ENCODE data around the gene GPX2.

Gene GPX2

DNA sequence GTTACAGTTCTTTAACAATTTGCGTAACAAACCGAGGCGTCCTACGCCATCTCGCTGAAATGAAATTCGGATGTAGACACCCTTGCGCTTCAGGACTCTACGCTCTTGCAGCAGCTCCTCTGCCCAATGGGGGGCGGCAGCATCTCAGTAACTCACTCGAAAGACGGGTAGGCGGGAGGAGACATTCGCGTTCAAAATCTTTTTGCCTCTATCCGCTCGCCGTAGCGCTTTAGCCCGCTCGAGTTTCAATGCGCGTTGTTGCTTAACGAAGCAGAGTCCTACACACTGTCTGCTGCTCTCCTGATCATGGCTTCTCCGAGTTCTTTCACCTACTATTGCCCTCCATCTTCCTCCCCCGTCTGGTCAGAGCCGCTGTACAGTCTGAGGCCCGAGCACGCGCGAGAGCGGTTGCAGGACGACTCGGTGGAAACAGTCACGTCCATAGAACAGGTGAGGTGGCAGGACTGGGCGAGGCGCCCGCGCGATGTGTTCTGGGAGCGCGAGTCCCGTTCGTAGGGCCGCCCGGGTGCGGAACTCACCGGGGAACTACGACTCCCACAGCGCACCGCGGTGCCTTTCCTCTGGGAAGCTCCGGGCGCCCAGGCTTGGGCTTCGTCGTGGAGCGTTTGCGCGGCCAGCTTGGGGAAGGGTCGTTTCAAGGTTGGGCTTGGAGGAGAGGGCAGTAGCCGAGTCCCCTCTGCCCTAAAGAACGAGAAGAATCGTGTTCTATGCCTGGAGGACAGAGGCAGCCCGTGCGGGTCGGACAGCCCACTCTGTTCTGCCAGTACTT lies 44.3 kb upstream of the GPX2 start, which contains the start of gene FNTB (continued):
- TF ChIP-seq ZNF324 (tag by site-specific recombination; IDR thresholded peaks at IDR 0.05) (peak; percentile 88), PRDM10 (tag by site-specific recombination; IDR thresholded peaks at IDR 0.05) (peak; percentile 79), ZNF670 (tag by site-specific recombination; IDR thresholded peaks at IDR 0.05; ENCODE audit: low read depth) (no peak), GLIS1 (tag by site-specific recombination; IDR thresholded peaks at IDR 0.05) (0 out of 2 replicates have a peak, but pooled peaks have one; percentile 3), ZNF302 (tag by site-specific recombination; IDR thresholded peaks at IDR 0.05; ENCODE audit: low read depth) (no peak), ZEB2 (tag by site-specific recombination; IDR thresholded peaks at IDR 0.05) (peak; percentile 98), ZBTB20 (tag by site-specific recombination; IDR thresholded peaks at IDR 0.05) (peak; percentile 87), ZNF2 (tag by site-specific recombination; IDR thresholded peaks at IDR 0.05) (peak; percentile 94), EGR2 (tag by site-specific recombination; IDR thresholded peaks at IDR 0.05; ENCODE audit: low read depth) (peak; percentile 60; the same call in 1 of the 2 replicates), ZNF510 (tag by site-specific recombination; IDR thresholded peaks at IDR 0.05; ENCODE audit: insufficient replicate concordance) (no peak), ZNF514 (tag by site-specific recombination; IDR thresholded peaks at IDR 0.05) (no peak), SP3 (tag by site-specific recombination; IDR thresholded peaks at IDR 0.05) (peak; percentile 74; the same call in 1 of the 2 replicates), ZNF600 (tag by site-specific recombination; IDR thresholded peaks at IDR 0.05) (peak; percentile 94), YY1 (tag by site-specific recombination; IDR thresholded peaks at IDR 0.05) (peak; percentile 59; the same call in 1 of the 2 replicates), ZNF76 (tag by site-specific recombination; IDR thresholded peaks at IDR 0.05; ENCODE audit: borderline replicate concordance, low read depth) (peak; percentile 97), ZNF426 (tag by site-specific recombination; IDR thresholded peaks at IDR 0.05) (no peak), ZNF654 (tag by site-specific recombination; IDR thresholded peaks at IDR 0.05; ENCODE audit: low read depth) (peak; percentile 84), ZNF394 (tag by site-specific recombination; IDR thresholded peaks at IDR 0.05; ENCODE audit: borderline replicate concordance) (peak; percentile 80; the same call in 1 of the 2 replicates), ZBTB17 (tag by site-specific recombination; IDR thresholded peaks at IDR 0.05) (peak; percentile 95), ATF2 (tag by site-specific recombination; IDR thresholded peaks at IDR 0.05; ENCODE audit: low read depth) (no peak), YY2 (tag by site-specific recombination; IDR thresholded peaks at IDR 0.05) (peak; percentile 87), REPIN1 (tag by site-specific recombination; IDR thresholded peaks at IDR 0.05; ENCODE audit: low read depth) (peak; percentile 45; the same call in 1 of the 2 replicates), ZBTB1 (tag by site-specific recombination; IDR thresholded peaks at IDR 0.05) (no peak), SCRT2 (tag by site-specific recombination; IDR thresholded peaks at IDR 0.05) (peak; percentile 94), OVOL3 (tag by site-specific recombination; IDR thresholded peaks at IDR 0.05) (peak; percentile 63; the same call in 1 of the 2 replicates), KLF8 (tag by site-specific recombination; IDR thresholded peaks at IDR 0.05) (peak; percentile 88; the same call in 1 of the 2 replicates), ZNF692 (tag by site-specific recombination; IDR thresholded peaks at IDR 0.05) (peak; percentile 63), BCL11A (tag by site-specific recombination; IDR thresholded peaks at IDR 0.05; ENCODE audit: low read depth) (no peak), SCRT1 (tag by site-specific recombination; IDR thresholded peaks at IDR 0.05; ENCODE audit: borderline replicate concordance) (peak; percentile 85; the same call in 1 of the 2 replicates)
- TF ChIP-seq, protein P1, sequence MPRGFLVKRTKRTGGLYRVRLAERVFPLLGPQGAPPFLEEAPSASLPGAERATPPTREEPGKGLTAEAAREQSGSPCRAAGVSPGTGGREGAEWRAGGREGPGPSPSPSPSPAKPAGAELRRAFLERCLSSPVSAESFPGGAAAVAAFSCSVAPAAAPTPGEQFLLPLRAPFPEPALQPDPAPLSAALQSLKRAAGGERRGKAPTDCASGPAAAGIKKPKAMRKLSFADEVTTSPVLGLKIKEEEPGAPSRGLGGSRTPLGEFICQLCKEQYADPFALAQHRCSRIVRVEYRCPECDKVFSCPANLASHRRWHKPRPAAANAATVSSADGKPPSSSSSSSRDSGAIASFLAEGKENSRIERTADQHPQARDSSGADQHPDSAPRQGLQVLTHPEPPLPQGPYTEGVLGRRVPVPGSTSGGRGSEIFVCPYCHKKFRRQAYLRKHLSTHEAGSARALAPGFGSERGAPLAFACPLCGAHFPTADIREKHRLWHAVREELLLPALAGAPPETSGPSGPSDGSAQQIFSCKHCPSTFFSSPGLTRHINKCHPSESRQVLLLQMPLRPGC (tag by site-specific recombination; IDR thresholded peaks at IDR 0.05): peak; percentile 75

Data from HEK293 (cell line).